ENCODE results near the gene COL27A1.

GRCh38 chr9:114130624-114131277 is 24.6 kb upstream of the COL27A1 start:
- no peak for TF ChIP-seq CTCF (IDR thresholded peaks at IDR 0.05; ENCODE audit: low read length)
- no peak for TF ChIP-seq EZH2 (IDR thresholded peaks at IDR 0.05; ENCODE audit: borderline replicate concordance, low read length)

Data from OCI-LY1 (cell line).